Activated CD8-positive, alpha-beta T cell treated with anti-CD3 and anti-CD28 coated beads, Interleukin-2, amount 10 ng/mL, durations not matched to agents 7 days and 5 days (primary cell): Measurements from ENCODE around the gene HAPSTR1. TPM values are rescaled to one million over a fixed set of nuclear protein-coding genes. Genes with fewer than 3 reads are reported as not detected.
A peak's percentile ranks its signal among the peaks of the same experiment; 100 is the strongest.

Experiments
- ATAC-seq: fragments of 150-1000 bp; cut with Tn5 transposase; one replicate; pipeline ENCODE4 v1.10.0; 2021; ENCODE audit warnings: moderate library complexity
- CTCF ChIA-PET: fragments of 350-600 bp; sonication (Branson Sonifier 250); formaldehyde crosslinking; loops from one replicate; lab custom pipeline; 2021; ENCODE audit warnings: antibody characterized with exemption; lab: Charles Lee
- POLR2A ChIA-PET: fragments of 350-600 bp; sonication (Branson Sonifier 250); formaldehyde crosslinking; loops from one replicate; lab custom pipeline; 2021; ENCODE audit warnings: antibody characterized with exemption; lab: Charles Lee
- DNase-seq: peaks from one replicate; pipeline ENCODE4 v3.0.0-alpha.2; 2020
- H3K27ac Mint-ChIP-seq: one replicate; pipeline ENCODE4 v1.8.0; 2021; ENCODE audit warnings: mild to moderate bottlenecking, mixed read lengths
- H3K27me3 Mint-ChIP-seq: one replicate; pipeline ENCODE4 v1.8.0; 2021; ENCODE audit warnings: low read depth, mixed read lengths
- H3K36me3 Mint-ChIP-seq: one replicate; pipeline ENCODE4 v1.8.0; 2021; ENCODE audit warnings: low read depth, mixed read lengths
- H3K4me1 Mint-ChIP-seq: one replicate; pipeline ENCODE4 v1.8.0; 2021; ENCODE audit warnings: low read depth, mixed read lengths
- H3K4me3 Mint-ChIP-seq: one replicate; pipeline ENCODE4 v1.8.0; 2021; ENCODE audit warnings: mild to moderate bottlenecking, mixed read lengths
- H3K9me3 Mint-ChIP-seq: one replicate; pipeline ENCODE4 v1.8.0; 2022; ENCODE audit warnings: mixed read lengths; ENCODE audit not compliant: insufficient read depth
- total RNA-seq, 2 experiments: library from RNA; stranded (reverse); gene quantifications; one replicate each; pipeline ENCODE4 v1.2.3, GENCODE V29; 2021

Gene HAPSTR1
- total RNA-seq, 2 experiments from 2014 or later, result 55.8 to 60.4 TPM

GRCh38 chr16:9136596-9136995 lies 45.2 kb downstream of the HAPSTR1 start:
- POLR2A ChIA-PET, result no interaction called here
- no peak overlapping the region for H3K4me3 Mint-ChIP-seq

GRCh38 chr16:9138021-9138680 lies 46.7 kb downstream of the HAPSTR1 start:
- H3K36me3 Mint-ChIP-seq, result no peaks in the 10 kb centered on the region
- H3K27me3 Mint-ChIP-seq, result peaks cover 2% of the 10 kb centered on the region
- peaks cover 30% of the 10 kb centered on the region for H3K4me1 Mint-ChIP-seq
- H3K9me3 Mint-ChIP-seq, result no peaks in the 10 kb centered on the region
- POLR2A ChIA-PET, result interaction anchor here (1.0 kb wide), 1 partner anchor 11 kb away, joined by 3 read pairs; no protein-coding TSS in a partner anchor
- CTCF ChIA-PET, result interaction anchor here (0.6 to 2.4 kb wide), 21 partner anchors 8 to 1043 kb away, joined by 3 to 17 read pairs (median 4); partner anchors contain the start of gene GRIN2A
- ATAC-seq (no peak), DNase-seq (no peak)
- H3K4me3 Mint-ChIP-seq, result no peak overlapping the region
- H3K27ac Mint-ChIP-seq, result no peak overlapping the region

More at GRCh38 chr16:9136596-9136995, 45.2 kb downstream of the HAPSTR1 start:
- DNase-seq, result no peak
- ATAC-seq, result no peak
- no peaks in the 10 kb centered on the region for H3K9me3 Mint-ChIP-seq
- H3K27me3 Mint-ChIP-seq, result peaks cover 2% of the 10 kb centered on the region
- H3K27ac Mint-ChIP-seq, result no peak overlapping the region
- peaks cover 34% of the 10 kb centered on the region for H3K4me1 Mint-ChIP-seq
- H3K36me3 Mint-ChIP-seq, result no peaks in the 10 kb centered on the region
- CTCF ChIA-PET, result interaction anchor here (1.3 to 3.0 kb wide), 2 partner anchors 10 to 35 kb away, joined by 3 to 18 read pairs; no protein-coding TSS in a partner anchor

- no peak overlapping the region for H3K4me3 Mint-ChIP-seq
- ChIA-PET POLR2A (no interaction called here), CTCF (interaction anchor here (0.6 to 2.4 kb wide), 28 partner anchors 9 to 1043 kb away, joined by 3 to 17 read pairs (median 4); partner anchors contain the start of gene GRIN2A)
- peaks cover 2% of the 10 kb centered on the region for H3K27me3 Mint-ChIP-seq
- H3K36me3 Mint-ChIP-seq, result no peaks in the 10 kb centered on the region
- DNase-seq (peak; percentile 74), ATAC-seq (peak; percentile 74)
- no peaks in the 10 kb centered on the region for H3K9me3 Mint-ChIP-seq
- H3K27ac Mint-ChIP-seq, result no peak overlapping the region
- peaks cover 30% of the 10 kb centered on the region for H3K4me1 Mint-ChIP-seq
Measured at GRCh38 chr16:9138731-9139501, 47.5 kb downstream of the HAPSTR1 start.

- H3K4me1 Mint-ChIP-seq, result peaks cover 26% of the 10 kb centered on the region
- H3K36me3 Mint-ChIP-seq, result no peaks in the 10 kb centered on the region
- ChIA-PET CTCF (interaction anchor here (1.0 to 2.2 kb wide), 4 partner anchors 26 to 167 kb away, joined by 4 to 9 read pairs (median 6); no protein-coding TSS in a partner anchor), POLR2A (no interaction called here)
- no peak overlapping the region for H3K27ac Mint-ChIP-seq
- DNase-seq (no peak), ATAC-seq (peak; percentile 32)
- H3K9me3 Mint-ChIP-seq, result no peaks in the 10 kb centered on the region
- H3K4me3 Mint-ChIP-seq, result no peak overlapping the region
- peaks cover 2% of the 10 kb centered on the region for H3K27me3 Mint-ChIP-seq
Measured at GRCh38 chr16:9139965-9140364, 48.5 kb downstream of the HAPSTR1 start.

Other genes starting within 250 kb of the HAPSTR1 start
- gene CARHSP1, start 222.6 kb upstream of the HAPSTR1 start, total RNA-seq, result 100 to 1,000 TPM; 209 to 217 TPM
- not detected for gene LITAFD, start 209.3 kb upstream of the HAPSTR1 start, total RNA-seq
- 100 to 1,000 TPM; 134 to 144 TPM for gene USP7, start 127.7 kb upstream of the HAPSTR1 start, total RNA-seq